ENCODE measurements around the gene OAT. TPM values are rescaled to one million over a fixed set of nuclear protein-coding genes. Genes with fewer than 3 reads are reported as not detected.
A peak's percentile ranks its signal among the peaks of the same experiment; 100 is the strongest.

OAT gene
- total and polyA plus RNA-seq, 8 donors: 9.9 to 35.5 (median 20.5) TPM

DNA sequence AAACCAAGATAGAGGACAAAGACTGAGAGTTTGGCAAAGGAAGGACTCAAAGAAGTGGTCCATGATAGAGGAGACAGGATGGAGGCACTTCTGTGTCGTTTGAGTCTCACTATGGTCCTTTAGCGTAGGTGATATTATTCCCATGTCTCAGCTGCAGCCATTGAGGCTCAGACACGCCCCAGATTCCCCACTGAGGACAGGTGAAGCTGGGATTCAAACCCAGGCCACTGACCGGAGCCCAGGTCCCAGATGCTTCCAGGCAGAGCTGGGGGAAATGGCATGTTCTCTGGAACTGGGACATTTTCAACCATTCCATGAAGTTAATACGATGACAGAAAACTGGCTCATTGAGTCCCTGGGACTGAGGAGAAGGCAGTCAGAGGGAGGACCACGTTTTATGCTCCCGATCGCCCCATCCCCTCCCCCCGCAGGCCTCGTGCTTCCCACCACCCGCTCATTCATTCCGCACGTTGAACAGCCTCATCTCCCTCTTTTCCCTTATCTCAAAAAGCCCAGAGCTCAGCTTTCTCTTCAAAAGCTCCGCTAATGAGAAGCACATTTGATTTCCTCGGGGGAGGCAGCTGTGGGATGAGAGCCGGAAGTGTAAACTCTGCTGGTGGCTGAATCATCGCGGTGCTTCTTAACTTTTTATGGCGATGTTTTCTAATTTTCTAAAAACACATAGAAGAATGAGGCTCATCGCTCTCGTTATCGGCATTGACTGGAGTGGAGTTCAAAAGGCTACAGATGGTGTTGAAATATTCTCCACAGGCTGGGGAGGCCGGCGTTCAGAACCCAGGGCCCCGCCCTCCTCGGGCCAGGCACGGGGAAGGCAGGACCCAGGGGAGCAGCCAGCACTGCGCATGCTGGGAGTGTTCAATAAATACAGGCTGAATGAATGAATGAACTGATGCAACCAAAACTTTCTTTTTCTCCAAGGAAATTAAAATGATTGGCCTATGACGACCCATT is 64.0 kb downstream of the OAT start:
- H3K27ac ChIP-seq: no peak overlapping the region
- H3K4me3 ChIP-seq: peak overlapping the region in 2 of 4 donors; percentile 26 to 29

DNA sequence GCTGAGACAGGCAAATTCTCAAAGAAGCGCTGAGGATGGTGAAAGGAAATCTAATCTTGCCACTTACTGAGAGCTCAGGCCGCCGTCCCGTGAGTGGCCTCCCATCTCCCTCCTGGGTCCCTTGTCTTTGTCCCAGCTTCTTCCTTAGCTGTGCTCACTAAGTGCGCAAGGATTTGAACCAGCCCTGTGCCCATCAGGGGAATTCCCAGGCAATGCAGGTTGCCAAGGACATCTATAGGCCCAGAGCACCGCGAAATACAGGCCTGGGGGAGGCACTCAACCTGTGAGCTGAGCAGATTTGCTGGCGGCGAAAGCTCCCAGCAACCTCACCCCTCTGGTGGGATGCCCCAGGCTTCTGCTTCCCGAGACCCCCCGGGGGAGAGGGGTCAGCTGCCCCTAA is 64.8 kb downstream of the OAT start:
- Histone ChIP-seq H3K4me3 (no peak overlapping the region), H3K27me3 (peaks cover 0 to 3% (median 0%) of the 10 kb centered on the region in 4 donors), H3K27ac (no peak overlapping the region), H3K36me3 (no peaks in the 10 kb centered on the region), H3K9me3 (no peaks in the 10 kb centered on the region), H3K4me1 (no peaks in the 10 kb centered on the region)
- intact Hi-C loops (cut with DNase I): no loop called here
- ATAC-seq (no peak), DNase-seq (no peak), FAIRE-seq (no peak)
- TF ChIP-seq, protein P1, sequence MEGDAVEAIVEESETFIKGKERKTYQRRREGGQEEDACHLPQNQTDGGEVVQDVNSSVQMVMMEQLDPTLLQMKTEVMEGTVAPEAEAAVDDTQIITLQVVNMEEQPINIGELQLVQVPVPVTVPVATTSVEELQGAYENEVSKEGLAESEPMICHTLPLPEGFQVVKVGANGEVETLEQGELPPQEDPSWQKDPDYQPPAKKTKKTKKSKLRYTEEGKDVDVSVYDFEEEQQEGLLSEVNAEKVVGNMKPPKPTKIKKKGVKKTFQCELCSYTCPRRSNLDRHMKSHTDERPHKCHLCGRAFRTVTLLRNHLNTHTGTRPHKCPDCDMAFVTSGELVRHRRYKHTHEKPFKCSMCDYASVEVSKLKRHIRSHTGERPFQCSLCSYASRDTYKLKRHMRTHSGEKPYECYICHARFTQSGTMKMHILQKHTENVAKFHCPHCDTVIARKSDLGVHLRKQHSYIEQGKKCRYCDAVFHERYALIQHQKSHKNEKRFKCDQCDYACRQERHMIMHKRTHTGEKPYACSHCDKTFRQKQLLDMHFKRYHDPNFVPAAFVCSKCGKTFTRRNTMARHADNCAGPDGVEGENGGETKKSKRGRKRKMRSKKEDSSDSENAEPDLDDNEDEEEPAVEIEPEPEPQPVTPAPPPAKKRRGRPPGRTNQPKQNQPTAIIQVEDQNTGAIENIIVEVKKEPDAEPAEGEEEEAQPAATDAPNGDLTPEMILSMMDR (IDR thresholded peaks at IDR 0.05): no peak
- 72 to 76% methylated on average over 11 of the region's 11 CpGs for WGBS, 2 donors

More for the DNA sequence above, 64.0 kb downstream of the OAT start:
- H3K9me3 ChIP-seq: peaks cover 0 to 3% (median 0%) of the 10 kb centered on the region in 4 donors
- FAIRE-seq (no peak), ATAC-seq (peak; percentile 50 to 88 (median 82)), DNase-seq (peak in 1 of 6 donors; percentile 30)
- H3K36me3 ChIP-seq: no peaks in the 10 kb centered on the region
- peaks cover 0 to 3% (median 0%) of the 10 kb centered on the region in 4 donors for H3K27me3 ChIP-seq
- 19% methylated on average over 29 of the region's 29 CpGs for WGBS, 2 donors
- H3K4me1 ChIP-seq: no peaks in the 10 kb centered on the region
- TF ChIP-seq, protein P1 (IDR thresholded peaks at IDR 0.05): no peak
- intact Hi-C loops (cut with DNase I): no loop called here

DNA sequence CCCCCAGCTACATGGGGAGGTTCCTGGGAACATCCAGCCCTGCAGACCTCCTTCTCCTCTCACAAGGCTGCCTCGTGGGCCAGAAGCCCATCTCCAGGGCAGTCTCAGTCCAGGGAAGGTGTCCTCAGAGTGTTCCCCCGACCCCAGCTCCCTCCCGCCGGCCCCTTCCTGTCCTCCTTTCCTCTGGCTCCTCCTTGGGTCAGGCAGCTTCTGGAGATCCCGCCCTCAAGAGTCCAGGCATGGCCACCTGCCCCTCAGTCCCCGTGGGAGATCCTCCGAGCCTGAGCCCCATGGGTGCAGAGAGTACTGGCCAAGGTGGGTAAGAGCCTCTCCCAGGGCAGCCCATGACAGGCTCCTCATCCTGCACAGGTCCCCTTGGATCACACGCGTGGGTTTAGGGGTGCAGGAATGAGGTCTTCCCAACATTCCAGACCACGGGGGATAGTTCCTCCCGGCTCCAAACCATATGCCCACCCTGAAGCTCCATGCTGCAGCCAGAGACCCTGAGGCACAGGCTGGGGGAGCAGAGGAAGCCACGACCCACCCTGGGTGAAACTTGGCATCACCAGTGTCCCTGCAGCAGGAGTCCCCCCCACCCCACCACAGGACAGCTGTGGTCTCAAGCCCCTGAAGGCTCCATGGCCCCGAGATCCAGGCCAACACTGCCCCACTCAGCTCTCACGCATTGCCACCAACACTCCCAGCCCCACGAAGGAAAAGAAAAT is 65.5 kb downstream of the OAT start:
- intact Hi-C loops (cut with DNase I): no loop called here
- Histone ChIP-seq H3K9me3 (no peaks in the 10 kb centered on the region), H3K27me3 (no peaks in the 10 kb centered on the region), H3K36me3 (no peaks in the 10 kb centered on the region), H3K4me1 (no peaks in the 10 kb centered on the region), H3K27ac (no peak overlapping the region), H3K4me3 (no peak overlapping the region)
- DNase-seq (no peak), FAIRE-seq (no peak), ATAC-seq (no peak)
- TF ChIP-seq, protein P1 (IDR thresholded peaks at IDR 0.05): no peak
- WGBS, 2 donors: 76% methylated on average over 15 of the region's 15 CpGs

DNA sequence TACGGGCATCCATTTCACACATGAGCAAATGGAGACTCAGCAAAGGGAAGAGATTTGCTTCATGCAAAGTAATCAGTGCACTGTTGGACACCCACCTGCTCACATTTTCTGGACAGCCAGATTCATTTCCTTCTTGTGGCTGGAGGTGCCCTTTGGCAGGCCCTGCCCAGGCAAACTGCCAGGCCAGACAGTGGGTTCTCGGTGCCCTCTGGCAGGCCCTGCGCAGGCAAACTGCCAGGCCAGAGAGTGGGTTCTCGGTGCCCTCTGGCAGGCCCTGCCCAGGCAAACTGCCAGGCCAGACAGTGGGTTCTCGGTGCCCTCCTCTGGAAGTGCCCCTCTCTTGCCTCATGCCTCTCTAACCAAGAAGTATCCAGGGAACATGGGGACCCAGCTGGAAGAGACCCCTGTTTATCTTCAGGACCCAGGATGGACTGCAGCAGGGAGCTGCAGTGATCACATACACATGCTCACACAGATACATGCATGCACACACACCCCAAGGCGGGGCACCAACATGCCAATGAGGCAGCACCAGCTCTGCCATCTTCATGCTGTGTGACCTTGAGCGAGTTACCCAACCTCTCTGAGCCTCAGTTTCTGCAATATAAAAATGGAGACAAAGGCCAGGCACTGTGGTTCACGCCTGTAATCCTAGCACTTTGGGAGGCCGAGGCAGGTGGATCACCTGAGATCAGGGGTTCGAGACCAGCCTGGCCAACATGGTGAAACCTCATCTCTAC is 67.1 kb downstream of the OAT start:
- FAIRE-seq: no peak
- no peak for DNase-seq
- H3K4me3 ChIP-seq: no peak overlapping the region
- H3K27me3 ChIP-seq: no peaks in the 10 kb centered on the region
- H3K4me1 ChIP-seq: no peaks in the 10 kb centered on the region
- TF ChIP-seq, protein P1 (IDR thresholded peaks at IDR 0.05): no peak
- intact Hi-C loops (cut with DNase I): no loop called here
- H3K36me3 ChIP-seq: no peaks in the 10 kb centered on the region
- H3K9me3 ChIP-seq: no peaks in the 10 kb centered on the region
- no peak for ATAC-seq
- no peak overlapping the region for H3K27ac ChIP-seq
- WGBS, 2 donors: 66 to 70% methylated on average over 10 of the region's 10 CpGs
